HepG2 (cell line): ENCODE data around the gene PIM3. TPM values are rescaled to one million over a fixed set of nuclear protein-coding genes. Genes with fewer than 3 reads are reported as not detected.

Experiments used
- AGO1 ChIP-seq: fragments of 200-400 bp; formaldehyde crosslinking; IDR thresholded peaks from 2 replicates; pipeline ENCODE4 v1.6.1; 2017; ENCODE audit warnings: mild to moderate bottlenecking, low read depth, low read length, moderate library complexity; ENCODE audit not compliant: poor library complexity, severe bottlenecking
- CSRNP1 ChIP-seq: sonication (generic); formaldehyde crosslinking; IDR thresholded peaks from 2 replicates; pipeline ENCODE4 v1.8.1; 2023; ENCODE audit warnings: mild to moderate bottlenecking, missing genetic modification reagents
- ELF4 ChIP-seq: sonication (generic); formaldehyde crosslinking; IDR thresholded peaks from 2 replicates; pipeline ENCODE4 v1.5.0; 2020; ENCODE audit warnings: missing genetic modification reagents, mild to moderate bottlenecking, moderate library complexity, borderline replicate concordance
- HOXA5 ChIP-seq: sonication (generic); formaldehyde crosslinking; IDR thresholded peaks from 2 replicates; pipeline ENCODE4 v1.4.0; 2020; ENCODE audit warnings: missing genetic modification reagents
- KAT8 ChIP-seq: IDR thresholded peaks from 2 replicates; pipeline ENCODE4 v1.6.1; 2016; ENCODE audit warnings: missing genetic modification reagents, missing compliant biosample characterization
- LBX2 ChIP-seq: sonication (generic); formaldehyde crosslinking; IDR thresholded peaks from 2 replicates; pipeline ENCODE4 v1.5.0; 2020; ENCODE audit warnings: missing genetic modification reagents, mild to moderate bottlenecking, borderline replicate concordance
- LCORL ChIP-seq, 2 experiments: fragments of 450-650 bp in 1 of 2; sonication (generic) in 1 of 2; formaldehyde crosslinking in 1 of 2; IDR thresholded peaks; 2 replicates each; pipeline versions ENCODE4 v1.5.0 to v1.6.1; 2017 to 2020; ENCODE audit warnings: antibody characterized with exemption in 1 of 2, missing genetic modification reagents in 1 of 2
- MEIS1 ChIP-seq: sonication (generic); formaldehyde crosslinking; IDR thresholded peaks from 2 replicates; pipeline ENCODE4 v1.9.0; 2021; ENCODE audit warnings: mild to moderate bottlenecking, missing genetic modification reagents, moderate library complexity, borderline replicate concordance
- MLXIP ChIP-seq: sonication (generic); formaldehyde crosslinking; IDR thresholded peaks from 2 replicates; pipeline ENCODE4 v1.9.0; 2021; ENCODE audit warnings: missing genetic modification reagents, borderline replicate concordance
- NFIC ChIP-seq: IDR thresholded peaks from 2 replicates; pipeline ENCODE4 v1.6.1; 2012; ENCODE audit warnings: mild to moderate bottlenecking, low read length, inconsistent platforms
- RXRA ChIP-seq: sonication (generic); formaldehyde crosslinking; IDR thresholded peaks from 2 replicates; pipeline ENCODE4 v1.5.1; 2020; ENCODE audit warnings: missing genetic modification reagents
- SMAD3 ChIP-seq: sonication (generic); formaldehyde crosslinking; IDR thresholded peaks from 2 replicates; pipeline ENCODE4 v1.4.0; 2020; ENCODE audit warnings: missing genetic modification reagents
- SRSF9 ChIP-seq: fragments of 200-400 bp; formaldehyde crosslinking; IDR thresholded peaks from 2 replicates; pipeline ENCODE4 v1.6.1; 2018; ENCODE audit warnings: borderline replicate concordance, mild to moderate bottlenecking, low read depth, low read length; ENCODE audit not compliant: insufficient read depth, poor library complexity, severe bottlenecking
- TBL1XR1 ChIP-seq: fragments of 150-350 bp; IDR thresholded peaks from 2 replicates; pipeline ENCODE4 v1.6.1; 2014; ENCODE audit warnings: borderline replicate concordance, low read length; ENCODE audit not compliant: partially characterized antibody
- ZNF180 ChIP-seq: sonication (generic); formaldehyde crosslinking; IDR thresholded peaks from 2 replicates; pipeline ENCODE4 v1.4.0; 2020; ENCODE audit warnings: low read depth, missing genetic modification reagents, borderline replicate concordance
- ZNF205 ChIP-seq: IDR thresholded peaks from 2 replicates; pipeline ENCODE4 v1.6.1; 2018; ENCODE audit warnings: missing biosample characterization, missing genetic modification reagents
- ZNF33B ChIP-seq: sonication (generic); formaldehyde crosslinking; IDR thresholded peaks from 2 replicates; pipeline ENCODE4 v1.5.1; 2020; ENCODE audit warnings: mild to moderate bottlenecking, missing genetic modification reagents
- ZNF343 ChIP-seq: sonication (generic); formaldehyde crosslinking; IDR thresholded peaks from 2 replicates; pipeline ENCODE4 v1.4.0; 2020; ENCODE audit warnings: mild to moderate bottlenecking, missing genetic modification reagents
- ZNF512 ChIP-seq: sonication (generic); formaldehyde crosslinking; IDR thresholded peaks from 2 replicates; pipeline ENCODE4 v1.4.0; 2020; ENCODE audit warnings: mild to moderate bottlenecking, missing genetic modification reagents
- ZNF839 ChIP-seq: sonication (generic); formaldehyde crosslinking; IDR thresholded peaks from 2 replicates; pipeline ENCODE4 v1.4.0; 2020; ENCODE audit warnings: missing genetic modification reagents, mild to moderate bottlenecking, borderline replicate concordance
- ZNF883 ChIP-seq: sonication (generic); formaldehyde crosslinking; IDR thresholded peaks from 2 replicates; pipeline ENCODE4 v1.5.1; 2020; ENCODE audit warnings: mild to moderate bottlenecking, missing genetic modification reagents; ENCODE audit errors: not compliant biosample characterization
- ZSCAN31 ChIP-seq: sonication (generic); formaldehyde crosslinking; IDR thresholded peaks from 2 replicates; pipeline ENCODE4 v1.5.0; 2020; ENCODE audit warnings: low read depth, mild to moderate bottlenecking, missing genetic modification reagents
- polyA plus RNA-seq, 8 experiments: library from polyadenylated mRNA; depleted of rRNA in 3 of 8; stranded (reverse) in 7 of 8; unstranded in 1 of 8; fragments of >200 nt; fragmentation: Illumina TruSeq in 4 of 8; extraction: Trizol in 4 of 8; gene quantifications; 2 replicates each; pipeline versions ENCODE4 v1.2.1 to v1.2.3, GENCODE V29; 2011 to 2016; ENCODE audit warnings: low read depth in 4 of 8, missing spikeins in 1 of 8, mixed read lengths in 1 of 8; ENCODE audit not compliant: insufficient read depth in 1 of 8
- total RNA-seq, 5 experiments: library from RNA; depleted of rRNA; stranded (reverse); fragments of >200 nt; fragmentation: Illumina TruSeq; extraction: Trizol; gene quantifications; 2 replicates each; pipeline ENCODE4 v1.2.3, GENCODE V29; 2016; ENCODE audit warnings: low read depth in 1 of 5

PIM3 gene
- total and polyA plus RNA-seq, 2 of the 13 experiments (the other 11 are each of a cell fraction or from before 2014, with no cell fraction given): 21.6 to 31.2 TPM

GRCh38 chr22:49942565-49943404, 17.8 kb upstream of the PIM3 start (continued):
- TF ChIP-seq SMAD3 (no peak), HOXA5 (CRISPR knock-in tag) (no peak), LCORL (IDR thresholded peaks at IDR 0.05) (peak; percentile 47; the same call in 1 of the 2 replicates), LCORL (CRISPR knock-in tag; IDR thresholded peaks at IDR 0.05) (no peak; the same call in 1 of the 2 replicates), KAT8 (CRISPR knock-in tag) (no peak), ZNF33B (CRISPR knock-in tag) (no peak), LBX2 (CRISPR knock-in tag) (0 out of 2 replicates have a peak, but pooled peaks have one; percentile 23), ZNF883 (no peak), ZNF512 (CRISPR knock-in tag) (no peak), RXRA (CRISPR knock-in tag) (peak; percentile 97), NFIC (no peak), ZSCAN31 (CRISPR knock-in tag) (no peak), ZNF180 (CRISPR knock-in tag) (no peak), AGO1 (peak; percentile 39), MEIS1 (CRISPR knock-in tag) (no peak), CSRNP1 (CRISPR knock-in tag) (peak; percentile 66; the same call in 1 of the 2 replicates), ELF4 (CRISPR knock-in tag) (no peak), MLXIP (no peak), ZNF205 (CRISPR knock-in tag) (no peak), SRSF9 (no peak), TBL1XR1 (no peak), ZNF839 (peak; percentile 56; the same call in 1 of the 2 replicates), ZNF343 (CRISPR knock-in tag) (no peak)
